Stimulated activated CD4-positive, alpha-beta T cell treated with anti-CD3 and anti-CD28 coated beads, Interleukin-1b, Interleukin-23, amount 100 ng/mL, for 4 hours (primary cell): ENCODE measurements around the gene ODF2.
A peak's percentile ranks its signal among the peaks of the same experiment; 100 is the strongest.
"Not testable (repeated sequence)": the region's sequence is repeated elsewhere in the genome, so short reads cannot be mapped to it uniquely, and the experiment has no call there.

ENCODE experiments used
- DNase-seq, 2 donors: peaks; one replicate each; pipeline ENCODE4 v3.0.0-alpha.2; 2020; ENCODE audit warnings: low read depth in 2 of 2

The ODF2 gene

GRCh38 chr9:128482186-128482585, 26.4 kb downstream of the ODF2 start:
- DNase-seq: no peak

- no peak for DNase-seq
Observed at GRCh38 chr9:128484686-128485413, 29.0 kb downstream of the ODF2 start.

GRCh38 chr9:128485414-128485855, 29.6 kb downstream of the ODF2 start:
- DNase-seq: no peak

DNA sequence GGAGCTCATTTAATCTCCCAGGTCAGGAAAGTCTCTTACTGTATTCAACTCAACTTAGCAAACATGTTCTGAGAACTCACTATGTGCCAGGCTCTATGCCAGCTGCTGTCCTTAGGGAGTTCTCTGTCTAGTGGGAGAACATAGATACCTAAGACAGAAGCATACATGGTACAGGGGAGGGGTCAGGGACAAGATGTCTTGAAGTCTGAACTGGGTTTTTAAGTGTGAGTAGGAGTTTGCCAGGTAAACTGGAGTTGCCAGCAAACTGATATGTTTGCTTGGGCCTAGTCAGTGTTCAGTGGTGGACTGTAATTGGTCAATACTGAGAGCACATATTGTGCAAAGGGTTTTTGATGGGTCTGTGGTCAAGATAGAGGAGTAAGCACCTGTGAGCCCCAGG, 30.4 kb downstream of the ODF2 start:
- no peak for DNase-seq

DNA sequence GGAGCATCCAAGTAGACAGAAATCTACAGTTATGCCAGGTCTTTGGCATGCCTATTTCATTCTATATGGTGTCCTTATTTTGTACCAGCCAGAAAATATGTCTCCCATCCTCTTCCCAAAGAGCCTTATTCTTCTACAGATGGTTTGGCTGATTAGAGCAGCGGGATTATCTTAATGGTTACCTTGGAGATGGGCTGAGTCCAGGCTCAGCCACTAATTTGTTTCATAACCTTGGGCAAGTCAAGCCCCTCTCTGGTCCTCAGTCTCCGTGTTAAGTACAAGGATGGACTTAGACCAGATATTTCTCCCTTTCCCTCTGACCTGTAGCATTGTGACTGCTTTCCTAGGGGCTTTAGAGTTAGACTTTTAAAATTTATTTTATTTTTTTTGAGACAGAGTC, 37.6 kb downstream of the ODF2 start:
- DNase-seq: no peak

DNA sequence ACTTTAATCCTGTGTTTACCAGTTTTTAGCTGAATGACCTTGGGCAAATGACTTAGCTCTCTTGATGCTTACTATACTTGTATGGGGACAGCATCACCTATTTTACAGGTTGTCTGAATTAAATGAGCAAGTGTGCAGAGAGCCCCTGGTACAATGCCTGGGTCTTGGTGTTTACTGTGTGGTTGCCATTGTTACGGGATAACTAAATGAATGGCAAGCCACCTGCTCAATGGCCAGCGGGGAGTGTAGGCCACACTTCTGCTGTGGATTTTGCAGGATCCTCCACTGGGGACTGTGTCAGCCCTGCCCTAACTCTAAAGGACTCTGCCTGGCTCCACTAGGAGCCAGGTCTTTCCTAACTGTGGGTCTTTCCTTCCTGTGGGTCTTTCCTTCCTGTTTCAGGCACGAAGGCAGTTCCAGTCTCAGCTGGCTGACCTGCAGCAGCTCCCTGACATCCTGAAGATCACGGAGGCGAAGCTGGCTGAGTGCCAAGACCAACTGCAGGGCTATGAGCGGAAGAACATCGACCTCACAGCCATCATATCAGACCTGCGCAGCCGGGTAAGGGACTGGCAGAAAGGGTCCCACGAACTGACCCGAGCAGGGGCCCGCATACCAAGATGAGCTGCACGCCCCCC, 38.4 kb downstream of the ODF2 start:
- no peak for DNase-seq

DNA sequence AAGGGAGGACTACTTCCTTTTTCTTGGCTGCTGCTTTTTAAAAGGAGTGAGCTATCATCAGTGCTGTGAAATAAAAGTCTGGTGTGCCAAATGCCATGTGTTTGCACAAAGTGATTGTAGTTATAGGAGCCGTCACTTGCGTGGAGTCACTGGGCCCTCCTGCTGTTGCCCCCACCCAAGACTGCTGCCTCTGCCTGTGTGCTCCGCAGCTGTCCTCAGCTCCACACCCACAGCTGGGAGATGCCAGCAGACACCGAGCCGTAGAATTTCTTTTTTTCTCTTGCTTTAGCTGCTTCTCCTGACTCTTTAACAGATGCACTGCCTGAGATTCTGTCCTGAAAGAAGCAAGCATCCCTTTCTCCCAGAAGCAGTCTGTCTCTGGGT, 38.9 kb downstream of the ODF2 start:
- DNase-seq: no peak

DNA sequence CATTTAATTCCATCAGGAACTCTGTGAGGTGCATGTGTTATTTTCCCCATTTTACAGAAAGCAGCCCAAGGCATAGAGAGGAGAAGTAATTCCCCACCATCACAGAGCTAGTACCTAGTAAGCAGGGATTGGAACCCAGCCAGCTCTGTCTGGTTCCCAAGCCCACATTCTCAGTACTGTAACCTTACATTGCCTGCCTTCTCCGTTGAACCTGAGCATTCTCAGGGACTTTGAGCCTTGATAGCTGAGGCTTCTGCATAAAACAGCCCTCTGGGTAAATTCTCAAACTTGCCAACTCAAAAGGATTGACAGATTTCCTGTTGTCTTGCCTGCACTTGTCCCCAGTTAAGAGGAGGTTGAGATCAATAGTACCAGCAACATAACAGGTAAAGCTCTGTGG, 39.5 kb downstream of the ODF2 start:
- DNase-seq: no peak

DNA sequence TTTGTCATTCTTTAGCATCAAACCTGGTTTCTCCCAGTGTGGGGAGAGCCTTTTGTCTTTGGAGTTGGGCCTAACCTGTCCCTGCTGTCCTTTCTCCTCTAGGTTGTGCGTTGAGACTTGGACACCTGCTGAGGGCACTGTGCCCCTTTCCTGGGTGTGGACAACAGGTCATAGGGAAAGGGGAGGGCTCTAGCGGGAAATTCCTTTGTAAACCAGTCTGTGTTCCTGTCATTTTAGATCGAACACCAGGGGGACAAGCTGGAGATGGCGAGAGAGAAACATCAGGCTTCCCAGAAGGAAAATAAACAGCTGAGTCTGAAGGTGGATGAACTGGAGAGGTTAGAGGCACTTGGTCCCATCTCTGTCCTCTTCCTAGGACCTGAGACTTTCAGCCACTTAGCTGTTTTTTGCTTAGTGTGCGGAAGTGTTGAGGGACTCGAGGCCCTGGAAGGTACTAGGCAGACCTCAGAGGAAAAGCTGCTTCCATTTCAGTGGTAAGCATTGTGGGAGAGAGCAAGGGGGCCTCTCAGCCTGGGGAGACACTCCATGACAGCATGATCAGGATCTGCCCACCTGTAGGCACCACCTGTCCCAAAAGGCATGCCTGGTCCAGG, 40.1 kb downstream of the ODF2 start:
- DNase-seq: no peak

DNA sequence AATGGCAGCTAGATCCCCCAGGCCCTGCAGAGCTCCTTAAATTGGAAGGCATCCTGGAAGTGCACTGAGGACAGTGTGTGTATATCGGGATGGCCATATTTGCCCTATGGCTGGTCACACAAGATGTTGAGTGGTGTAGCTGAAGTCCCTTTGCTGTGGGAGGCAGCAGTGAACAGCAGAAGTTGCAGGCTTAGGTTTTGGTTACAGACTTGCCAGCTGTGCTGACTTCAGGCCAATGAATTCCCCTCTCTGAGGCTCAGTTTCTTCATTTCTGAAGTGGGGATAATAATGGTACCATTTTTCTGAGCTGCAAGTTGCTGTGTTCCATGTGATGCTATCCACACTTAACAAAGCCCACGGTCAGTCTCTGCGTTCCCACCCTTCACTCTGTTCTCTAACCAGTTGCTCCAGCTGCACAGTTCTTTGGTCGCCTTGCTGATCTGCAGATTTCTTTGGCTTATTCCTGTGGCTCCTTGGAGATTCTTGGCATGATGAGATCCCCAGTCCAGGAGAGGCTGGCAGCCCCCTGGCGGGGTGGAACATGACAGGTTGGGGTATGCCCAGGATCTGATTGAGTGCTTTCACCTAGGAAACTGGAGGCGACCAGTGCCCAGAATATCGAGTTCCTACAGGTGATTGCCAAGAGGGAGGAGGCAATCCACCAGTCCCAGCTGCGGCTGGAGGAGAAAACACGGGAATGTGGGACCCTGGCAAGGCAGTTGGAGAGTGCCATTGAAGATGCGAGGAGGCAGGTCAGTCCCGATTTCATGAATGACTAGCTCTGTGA, 42.2 kb downstream of the ODF2 start:
- no peak for DNase-seq

DNA sequence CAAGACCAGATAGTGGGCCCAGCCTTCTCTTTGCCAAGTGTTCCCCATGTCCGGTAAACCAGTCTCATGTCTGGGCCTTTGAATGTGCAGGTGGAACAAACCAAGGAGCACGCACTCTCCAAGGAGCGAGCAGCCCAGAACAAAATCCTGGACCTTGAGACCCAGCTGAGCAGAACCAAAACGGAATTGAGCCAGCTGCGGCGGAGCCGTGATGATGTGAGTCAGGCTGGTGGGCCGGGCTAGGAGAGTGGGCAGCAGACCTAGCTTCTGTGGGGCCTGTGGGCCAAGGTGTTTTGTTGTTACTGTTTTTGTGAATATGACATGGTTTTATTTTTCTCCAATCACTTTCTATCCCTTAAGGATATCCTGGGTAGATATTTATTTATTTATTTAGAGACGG, 43.1 kb downstream of the ODF2 start:
- DNase-seq: no peak

DNA sequence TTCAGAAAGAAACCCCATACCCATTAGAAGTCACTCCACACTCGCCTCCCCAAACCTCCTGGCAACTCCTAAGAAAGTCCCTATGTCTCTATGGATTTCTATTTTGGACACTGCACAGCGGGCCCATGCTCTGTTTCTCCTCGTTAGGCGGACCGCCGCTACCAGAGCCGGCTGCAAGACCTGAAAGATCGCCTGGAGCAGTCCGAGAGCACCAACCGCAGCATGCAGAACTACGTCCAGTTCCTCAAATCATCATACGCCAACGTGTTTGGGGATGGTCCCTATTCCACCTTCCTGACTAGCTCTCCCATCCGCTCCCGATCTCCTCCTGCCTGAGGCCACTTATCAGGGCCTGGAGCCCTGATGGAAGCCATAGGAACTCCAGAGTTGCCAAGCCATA, 44.1 kb downstream of the ODF2 start:
- no peak for DNase-seq

DNA sequence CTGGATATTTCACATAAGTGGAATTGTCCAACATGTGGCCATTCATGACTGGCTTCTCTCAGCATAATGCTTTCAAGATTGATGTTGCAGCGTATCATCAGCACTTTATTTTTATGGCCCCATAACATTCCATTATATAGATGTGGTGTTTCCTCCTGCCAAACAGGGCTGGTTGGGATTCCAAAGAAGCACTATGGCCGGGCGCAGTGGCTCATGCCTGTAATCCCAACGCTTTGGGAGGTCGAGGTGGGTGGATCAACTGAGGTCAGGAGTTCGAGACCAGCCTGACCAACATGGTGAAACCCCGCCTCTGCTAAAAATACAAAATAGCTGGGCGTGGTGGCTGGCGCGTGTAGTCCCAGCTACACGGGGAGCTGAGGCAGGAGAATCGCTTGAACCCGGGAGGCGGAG, 47.6 kb downstream of the ODF2 start:
- DNase-seq: not testable (repeated sequence)

- DNase-seq: no peak
Observed at GRCh38 chr9:128503870-128504269, 48.1 kb downstream of the ODF2 start.

DNA sequence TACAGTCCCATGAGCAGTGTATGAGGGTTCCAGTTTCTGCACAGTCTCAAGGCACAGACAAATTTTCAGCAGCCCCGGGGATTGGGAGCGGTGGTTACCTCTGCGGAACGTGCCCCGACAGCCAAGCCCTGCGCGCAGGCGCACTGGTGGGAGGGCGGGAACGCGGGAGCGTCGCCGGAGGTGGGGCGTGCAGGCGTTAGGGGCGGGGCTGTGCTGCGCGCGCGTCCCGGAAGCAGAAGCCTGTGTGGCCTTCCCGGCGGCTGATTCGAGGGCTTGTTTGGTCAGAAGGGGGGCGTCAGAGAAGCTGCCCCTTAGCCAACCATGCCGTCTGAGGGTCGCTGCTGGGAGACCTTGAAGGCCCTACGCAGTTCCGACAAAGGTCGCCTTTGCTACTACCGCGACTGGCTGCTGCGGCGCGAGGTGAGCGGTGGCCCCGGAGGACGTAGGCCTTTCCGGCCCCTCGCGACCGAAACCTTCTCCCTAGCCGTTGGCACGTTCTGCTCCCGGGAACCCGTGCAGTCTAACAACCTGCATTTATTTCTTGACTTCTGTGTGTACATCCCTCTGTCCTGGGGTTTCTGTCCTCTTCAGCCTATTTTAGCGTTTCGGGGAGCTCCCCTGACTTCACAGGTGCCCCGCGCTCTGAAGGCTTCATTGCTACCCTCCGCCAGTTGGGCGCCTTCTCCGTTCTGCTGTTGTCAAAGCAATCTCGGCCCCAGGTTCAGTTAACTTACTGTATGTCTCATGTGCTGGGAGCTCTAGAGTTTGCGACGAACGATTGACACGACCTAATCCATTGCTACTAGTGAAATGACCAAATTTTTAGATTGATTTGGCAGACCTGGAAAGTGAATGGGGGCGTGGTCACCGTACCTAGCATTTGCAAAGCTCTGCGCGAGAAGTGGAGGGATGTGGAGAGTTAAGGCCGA, 48.9 kb downstream of the ODF2 start, which contains the start of gene GLE1:
GLE1 (plus strand) TSS at position 235 of the 929 bp plus-strand sequence; CDS start at position 322, 87 bp downstream.
- DNase-seq: peak; percentile 97 to 99

- no peak for DNase-seq
Observed at GRCh38 chr9:128505414-128505765, 49.6 kb downstream of the ODF2 start.

DNA sequence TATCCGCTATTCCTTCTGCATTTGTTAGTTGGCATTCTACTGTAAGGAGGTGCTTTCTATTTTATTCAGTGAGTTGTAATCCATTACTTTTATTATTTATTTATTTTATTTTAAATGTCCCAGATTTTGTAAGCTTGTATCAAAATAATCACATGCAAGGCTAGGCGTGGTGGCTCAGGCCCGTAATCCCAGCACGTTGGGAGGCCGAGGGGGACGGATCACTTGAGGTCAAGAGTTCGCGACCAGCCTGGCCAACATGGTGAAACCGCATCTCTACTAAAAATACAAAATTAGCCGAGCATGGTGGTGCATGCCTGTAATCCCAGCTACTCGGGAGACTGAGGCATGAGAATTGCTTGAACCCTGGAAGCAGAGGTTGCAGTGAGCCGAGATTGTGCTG, 50.1 kb downstream of the ODF2 start:
- not testable (repeated sequence) for DNase-seq

DNA sequence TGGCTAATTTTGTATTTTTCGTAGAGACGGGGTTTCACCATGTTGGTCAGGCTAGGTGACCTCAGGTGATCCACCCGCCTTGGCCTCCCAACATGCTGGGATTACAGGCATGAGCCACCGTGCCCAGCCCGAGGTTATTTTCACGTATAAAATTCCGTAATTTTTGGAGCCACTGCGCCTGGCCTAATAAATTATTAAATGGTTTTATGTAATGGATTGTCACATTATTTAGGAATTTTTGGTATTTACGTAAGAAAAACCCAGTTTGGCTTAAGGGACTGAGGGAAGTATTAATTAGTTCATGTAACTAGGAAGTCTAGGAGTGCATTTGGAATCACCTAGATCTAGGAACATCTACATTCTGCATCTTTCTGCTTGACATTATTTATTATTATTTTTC, 57.0 kb downstream of the ODF2 start:
- no peak for DNase-seq

- no peak for DNase-seq
Observed at GRCh38 chr9:128521956-128522355, 66.2 kb downstream of the ODF2 start.

DNA sequence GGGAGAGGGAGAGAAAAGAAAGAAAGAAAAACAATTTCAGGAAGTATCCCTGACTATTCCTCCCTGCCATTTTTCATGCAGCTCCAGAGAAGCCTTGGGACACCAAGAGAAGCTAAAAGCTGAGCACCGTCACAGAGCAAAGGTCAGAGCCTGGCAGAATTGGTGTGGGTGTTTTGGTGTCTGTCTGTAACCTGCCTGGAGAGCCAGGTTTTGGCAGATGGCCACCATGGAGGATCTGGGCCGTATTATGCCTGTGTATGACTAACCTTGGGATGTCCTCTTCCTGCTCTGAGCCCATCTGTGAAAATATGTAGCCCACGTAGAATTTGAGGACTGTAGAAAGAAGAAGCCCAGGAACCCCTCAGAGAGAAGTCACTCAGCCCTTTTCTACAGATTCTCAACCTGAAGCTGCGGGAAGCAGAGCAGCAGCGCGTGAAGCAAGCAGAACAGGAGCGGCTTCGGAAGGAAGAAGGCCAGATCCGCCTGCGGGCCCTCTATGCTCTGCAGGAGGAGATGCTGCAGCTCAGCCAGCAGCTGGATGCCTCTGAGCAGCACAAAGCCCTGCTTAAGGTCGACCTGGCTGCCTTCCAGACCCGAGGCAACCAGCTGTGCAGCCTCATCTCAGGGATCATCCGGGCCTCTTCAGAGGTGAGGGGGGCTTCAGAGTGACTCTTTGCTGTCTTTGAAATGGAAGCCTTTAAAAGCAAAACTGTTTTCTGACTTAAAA, 67.6 kb downstream of the ODF2 start:
- no peak for DNase-seq

GRCh38 chr9:128526720-128527119, 70.9 kb downstream of the ODF2 start:
- no peak for DNase-seq
